Prostate gland (tissue), 2 donors: ENCODE results near the gene ADGRE1. TPM values are rescaled to one million over a fixed set of nuclear protein-coding genes. Genes with fewer than 3 reads are reported as not detected.

Experiments used
- DNase-seq: peaks from one replicate; pipeline ENCODE4 v3.0.0-alpha.2; 2019; ENCODE audit warnings: low spot score
- H3K27ac ChIP-seq, 2 donors: fragments of 200-600 bp; sonication (generic); 2 replicates each; pipeline ENCODE4 v1.5.1; 2017 to 2019
- H3K27me3 ChIP-seq: fragments of 200-600 bp; sonication (generic); replicated peaks from 2 replicates; pipeline ENCODE4 v1.5.1; 2019; ENCODE audit not compliant: insufficient read depth
- H3K36me3 ChIP-seq, 2 donors: fragments of 200-600 bp; sonication (generic); 1 replicate in 1 of 2; 2 replicates in 1 of 2; pipeline versions ENCODE4 v1.5.1 to v1.8.1; 2017 to 2019
- H3K4me1 ChIP-seq: fragments of 200-600 bp; sonication (generic); replicated peaks from 2 replicates; pipeline ENCODE4 v1.5.1; 2019
- H3K4me3 ChIP-seq, 2 donors: fragments of 200-600 bp; sonication (generic); 2 replicates each; pipeline ENCODE4 v1.5.1; 2017 to 2019
- H3K9me3 ChIP-seq: fragments of 200-600 bp; sonication (generic); 2 replicates; pipeline ENCODE4 v1.5.1; 2017
- CTCF ChIP-seq, 4 experiments: fragments of 200-600 bp in 2 of 4; fragments of 450-650 bp in 2 of 4; sonication (generic) in 2 of 4; IDR thresholded peaks; 1 replicate in 3 of 4; 2 replicates in 1 of 4; pipeline ENCODE4 v1.5.1; 2016 to 2019; ENCODE audit warnings: antibody characterized with exemption in 4 of 4, mild to moderate bottlenecking in 2 of 4, moderate library complexity in 2 of 4
- POLR2A ChIP-seq: fragments of 450-650 bp; IDR thresholded peaks from one replicate; pipeline ENCODE4 v1.6.1; 2016; ENCODE audit warnings: antibody characterized with exemption, mild to moderate bottlenecking
- POLR2AphosphoS5 ChIP-seq: sonication (generic); formaldehyde crosslinking; IDR thresholded peaks from one replicate; pipeline ENCODE4 v1.6.1; 2017; ENCODE audit warnings: antibody characterized with exemption
- WGBS: methylation state at CpG from one replicate; pipeline ENCODE4 v1.1.5; 2018; 5-methylcytosine and 5-hydroxymethylcytosine counted together
- intact Hi-C: fragments of 100-400 bp; cut with DNase I; formaldehyde crosslinking; loops from one replicate; pipeline ENCODE4 v1.14.2; 2022
- total RNA-seq, 2 donors: library from RNA; depleted of rRNA; stranded (reverse); fragments of >200 nt; gene quantifications; one replicate each; pipeline ENCODE4 v1.1.0, GENCODE V29; 2016

ADGRE1 gene
- total RNA-seq, 2 donors from 2014 or later, result 1.2 TPM; not detected in 1

DNA sequence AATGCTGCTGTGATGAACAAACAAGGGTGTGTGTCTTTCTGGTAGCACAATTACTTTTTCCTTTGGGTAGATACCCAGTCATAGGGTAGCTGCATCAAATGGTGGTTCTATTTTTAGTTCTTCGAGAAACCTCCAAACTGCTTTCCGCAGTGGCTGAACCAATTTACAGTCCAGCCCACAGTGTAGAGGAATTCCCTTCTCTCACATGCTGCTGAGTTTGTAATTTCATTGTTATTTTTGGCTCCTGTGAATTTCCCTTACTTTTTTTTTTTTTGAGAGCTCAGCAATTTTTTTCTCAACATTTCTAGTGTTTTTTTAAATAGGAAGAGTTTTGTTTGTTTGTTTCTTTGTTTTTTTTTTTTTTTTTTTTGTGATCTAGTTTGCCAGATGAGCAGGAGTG, 37.5 kb upstream of the ADGRE1 start:
- H3K9me3 ChIP-seq, result no peaks in the 10 kb centered on the region
- no peaks in the 10 kb centered on the region for H3K4me1 ChIP-seq
- DNase-seq, result no peak
- intact Hi-C loops, result no loop called here
- no peaks in the 10 kb centered on the region for H3K27me3 ChIP-seq
- no peak overlapping the region for H3K27ac ChIP-seq
- TF ChIP-seq CTCF (IDR thresholded peaks at IDR 0.05), result no peak
- TF ChIP-seq POLR2A, result no peak
- no peak for TF ChIP-seq POLR2AphosphoS5
- no peaks in the 10 kb centered on the region for H3K36me3 ChIP-seq
- WGBS, result 82% methylated on average over 2 of the region's 2 CpGs
- no peak overlapping the region for H3K4me3 ChIP-seq

DNA sequence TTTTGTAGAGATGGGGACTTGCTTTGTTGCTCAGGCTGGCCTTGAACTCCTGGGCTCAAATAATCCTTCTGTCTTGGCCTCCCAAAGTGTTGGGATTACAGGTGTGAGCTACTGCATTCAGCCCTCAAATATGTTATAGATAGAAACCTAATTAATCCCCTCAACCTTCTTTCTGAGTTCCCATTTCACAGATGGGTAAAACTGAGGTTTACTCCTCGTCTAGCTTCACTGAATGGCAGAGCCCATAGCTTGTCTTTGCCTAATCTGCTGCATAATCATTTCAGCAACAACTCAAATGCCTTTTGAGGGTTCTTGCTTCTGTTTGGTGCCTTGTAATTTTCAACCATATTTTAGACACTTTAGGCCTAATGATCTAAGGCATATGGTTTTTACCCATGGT, 36.0 kb upstream of the ADGRE1 start:
- 70% methylated on average over 1 of the region's 1 CpG for WGBS
- intact Hi-C loops, result no loop called here
- no peak for DNase-seq
- H3K9me3 ChIP-seq, result no peaks in the 10 kb centered on the region
- H3K4me1 ChIP-seq, result no peaks in the 10 kb centered on the region
- no peaks in the 10 kb centered on the region for H3K36me3 ChIP-seq
- H3K27me3 ChIP-seq, result no peaks in the 10 kb centered on the region
- TF ChIP-seq POLR2A (no peak), POLR2AphosphoS5 (no peak), CTCF (IDR thresholded peaks at IDR 0.05) (no peak)
- no peak overlapping the region for H3K4me3 ChIP-seq
- no peak overlapping the region for H3K27ac ChIP-seq

DNA sequence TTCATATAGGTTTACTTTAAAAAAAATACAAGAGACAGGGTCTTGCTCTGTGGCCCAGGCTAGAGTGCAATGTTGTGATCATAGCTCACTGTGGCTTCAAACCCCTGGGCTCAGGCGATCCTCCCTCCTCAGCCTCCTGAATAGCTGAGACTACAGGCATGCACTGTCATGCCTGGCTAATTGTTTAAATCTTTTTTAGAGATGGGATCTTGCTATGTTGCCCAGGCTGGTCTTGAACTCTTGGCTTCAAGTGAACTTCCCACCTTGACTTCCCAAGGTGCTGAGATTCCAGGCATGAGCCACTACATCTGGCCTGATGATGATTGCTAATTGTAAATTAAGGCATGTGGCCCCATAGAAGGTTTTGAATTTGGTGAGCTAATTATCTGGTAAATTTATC, 35.4 kb upstream of the ADGRE1 start:
- 83% methylated on average over 1 of the region's 1 CpG for WGBS
- Histone ChIP-seq H3K9me3 (no peaks in the 10 kb centered on the region), H3K27ac (no peak overlapping the region), H3K4me1 (no peaks in the 10 kb centered on the region), H3K36me3 (no peaks in the 10 kb centered on the region), H3K27me3 (no peaks in the 10 kb centered on the region), H3K4me3 (no peak overlapping the region)
- intact Hi-C loops, result no loop called here
- DNase-seq, result no peak
- TF ChIP-seq POLR2AphosphoS5, result no peak
- no peak for TF ChIP-seq CTCF (IDR thresholded peaks at IDR 0.05)
- no peak for TF ChIP-seq POLR2A

- no peak for TF ChIP-seq CTCF (IDR thresholded peaks at IDR 0.05)
- no peak for TF ChIP-seq POLR2AphosphoS5
- no peak for TF ChIP-seq POLR2A
- 92% methylated on average over 11 of the region's 11 CpGs for WGBS
- Histone ChIP-seq H3K27ac (no peak overlapping the region), H3K4me3 (no peak overlapping the region), H3K4me1 (no peaks in the 10 kb centered on the region), H3K9me3 (no peaks in the 10 kb centered on the region), H3K36me3 (no peaks in the 10 kb centered on the region), H3K27me3 (no peaks in the 10 kb centered on the region)
- intact Hi-C loops, result no loop called here
- no peak for DNase-seq
These were observed 33.5 kb upstream of the ADGRE1 start for GRCh38 chr19:6853868-6854267.

DNA sequence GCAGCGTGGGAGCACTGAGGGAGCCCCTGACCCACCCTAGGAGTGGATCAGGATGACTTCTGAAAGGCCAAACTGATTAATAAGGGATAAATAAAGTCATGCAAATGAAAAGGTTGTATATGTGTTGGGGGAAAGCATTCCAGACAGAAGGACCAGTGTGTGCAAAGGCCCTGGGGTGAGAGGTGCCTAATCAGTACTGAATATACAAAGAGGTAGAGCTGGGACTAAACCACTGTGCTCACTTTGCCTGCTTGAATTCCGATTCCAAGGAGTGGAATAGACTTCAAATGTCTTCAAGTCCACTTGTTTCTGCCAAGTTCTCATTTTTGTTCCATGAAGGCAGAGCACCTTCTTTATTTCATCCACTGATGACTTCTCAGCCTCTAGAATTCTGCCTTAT, 32.6 kb upstream of the ADGRE1 start:
- TF ChIP-seq POLR2AphosphoS5 (no peak), POLR2A (no peak), CTCF (IDR thresholded peaks at IDR 0.05) (no peak)

More for the DNA sequence above, 32.6 kb upstream of the ADGRE1 start:
- Histone ChIP-seq H3K4me3 (no peak overlapping the region), H3K4me1 (no peaks in the 10 kb centered on the region), H3K27ac (no peak overlapping the region), H3K36me3 (no peaks in the 10 kb centered on the region), H3K9me3 (no peaks in the 10 kb centered on the region), H3K27me3 (no peaks in the 10 kb centered on the region)
- DNase-seq, result no peak
- 93% methylated on average over 2 of the region's 2 CpGs for WGBS
- intact Hi-C loops, result no loop called here
